HG02870 (cell line): ENCODE results near the gene CDK5R2.

ENCODE experiments used
- ATAC-seq: cut with Tn5 transposase; IDR thresholded peaks from one replicate; pipeline ENCODE4 v1.9.1; 2021; ENCODE audit warnings: mild to moderate bottlenecking, moderate library complexity; ENCODE audit not compliant: unreplicated experiment

Gene CDK5R2

DNA sequence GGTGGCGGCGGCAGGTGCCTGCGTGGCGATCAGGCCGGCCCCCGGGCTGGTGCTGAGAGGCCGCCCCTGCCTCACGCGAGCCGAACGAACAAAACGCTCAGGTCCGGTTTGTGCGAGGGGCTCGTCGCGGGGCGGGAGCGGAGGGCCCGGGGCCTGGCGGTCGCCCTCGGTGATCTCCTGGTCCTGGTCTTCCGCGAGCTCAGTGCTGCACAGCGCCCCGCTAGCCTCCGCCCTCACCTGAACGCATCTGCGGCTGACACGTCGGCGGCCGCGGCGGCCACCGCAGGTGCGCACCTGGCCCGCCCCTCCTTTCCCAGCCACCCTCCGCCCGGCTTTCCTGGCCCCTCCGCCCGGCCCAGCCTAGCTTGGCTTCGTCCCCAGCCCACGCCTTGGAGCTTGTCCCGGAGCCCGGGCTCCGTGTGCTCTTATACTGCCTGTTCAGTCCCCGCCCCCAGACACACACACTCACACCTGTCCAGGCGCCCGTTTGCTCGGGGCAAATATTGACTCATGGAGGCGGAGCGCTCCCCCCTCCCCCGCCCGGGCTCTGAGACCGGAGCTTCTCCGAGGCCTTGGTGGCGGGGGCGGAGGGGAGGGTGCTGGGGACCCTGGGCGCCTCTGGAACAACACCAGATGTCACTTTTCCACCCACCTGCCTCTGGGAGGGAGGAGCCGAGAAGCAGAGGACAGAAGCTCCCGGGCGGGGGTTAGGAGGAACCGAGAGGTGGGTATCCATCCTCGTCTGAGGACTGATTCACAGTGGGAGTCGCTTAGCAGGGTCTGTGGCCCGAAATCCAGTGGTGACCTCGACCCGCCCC is 42.3 kb downstream of the CDK5R2 start:
- ATAC-seq = no peak

DNA sequence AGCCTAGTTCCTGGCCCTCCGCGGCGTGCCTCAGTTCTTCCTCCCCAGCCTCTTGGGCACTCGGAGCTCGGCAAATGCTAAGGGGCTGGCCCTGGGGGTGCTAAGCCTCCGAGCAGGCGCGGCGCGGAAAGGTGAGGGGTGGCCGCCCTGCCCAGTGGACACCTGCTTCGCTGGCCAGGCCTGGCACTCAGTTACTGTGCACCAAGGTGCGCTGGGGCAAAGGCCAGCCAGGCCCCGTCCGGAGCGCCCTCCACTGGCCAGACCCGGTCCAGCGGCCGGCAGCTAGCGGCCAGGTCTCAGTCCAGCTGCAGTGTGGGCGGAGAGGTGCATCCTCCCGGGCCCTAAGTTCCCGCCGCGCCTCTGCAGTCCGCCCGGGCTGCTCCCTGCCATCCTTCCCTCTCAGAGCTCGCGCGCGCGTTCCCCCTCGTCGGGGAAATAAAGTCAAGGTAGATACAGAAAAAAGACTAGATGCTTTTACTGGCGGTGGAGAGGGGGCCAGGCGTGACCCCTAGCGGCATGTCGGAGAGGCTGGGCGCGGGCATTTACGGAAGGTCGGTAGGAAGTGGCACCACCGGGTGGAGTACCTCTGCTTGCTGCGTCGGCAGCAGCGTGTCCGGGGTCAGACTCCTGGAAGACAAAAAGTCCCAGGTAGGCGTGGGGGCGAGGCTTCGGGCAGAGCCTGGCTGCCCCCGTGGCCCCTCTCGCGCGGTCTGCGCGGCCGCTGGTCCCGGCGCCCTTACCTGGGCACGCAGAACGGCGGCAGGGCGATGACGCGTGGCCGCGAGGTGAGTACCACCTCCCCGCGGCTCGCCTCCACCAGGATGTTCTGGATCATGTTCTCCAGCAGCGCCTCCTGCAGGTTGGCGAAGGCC is 43.2 kb downstream of the CDK5R2 start:
- ATAC-seq = no peak

GRCh38 chr2:219003267-219003634 is 43.8 kb downstream of the CDK5R2 start:
- ATAC-seq = no peak

DNA sequence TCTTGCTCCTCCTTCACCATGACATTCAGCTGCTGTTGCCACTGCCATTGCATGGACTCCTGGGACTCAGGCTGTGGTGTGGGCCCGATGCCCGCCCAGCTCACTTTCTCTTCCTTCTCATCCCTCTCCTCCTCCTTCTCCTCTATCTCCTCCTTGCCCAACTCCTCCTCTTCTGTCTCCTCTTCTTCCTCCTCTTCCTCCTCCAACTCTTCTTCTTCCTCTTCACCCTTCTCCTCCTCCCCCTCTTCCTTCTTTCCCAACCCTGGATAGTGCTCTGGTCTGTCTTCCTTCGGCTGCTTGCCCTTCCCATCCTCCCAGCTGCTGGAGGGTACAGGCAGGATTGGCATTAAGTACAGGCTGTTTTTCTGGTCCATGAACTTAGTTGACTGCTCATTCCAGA is 44.5 kb downstream of the CDK5R2 start:
- no peak for ATAC-seq

- ATAC-seq = no peak
These were observed 49.8 kb downstream of the CDK5R2 start for GRCh38 chr2:219009294-219009693.

- ATAC-seq = no peak
These were observed 50.8 kb downstream of the CDK5R2 start for GRCh38 chr2:219010162-219010756.

- no peak for ATAC-seq
These were observed 51.4 kb downstream of the CDK5R2 start for GRCh38 chr2:219010873-219011272.
